Kidney (tissue), 14 donors: Measurements from ENCODE around the gene TPBGL. TPM values are rescaled to one million over a fixed set of nuclear protein-coding genes. Genes with fewer than 3 reads are reported as not detected.
A peak's percentile ranks its signal among the peaks of the same experiment; 100 is the strongest.

Experiments
- DNase-seq, 5 donors: peaks; one replicate each; pipeline ENCODE4 v3.0.0-alpha.2; 2013 to 2020
- FAIRE-seq: peaks from 2 replicates; lab custom pipeline; 2012; peaks lifted over from hg19 to GRCh38; lab: Jason Lieb, UNC
- H3K27ac ChIP-seq, 2 donors: one replicate each; pipeline ENCODE4 v1.7.0; 2013; ENCODE audit warnings: low read depth in 2 of 2, low read length in 2 of 2, inconsistent platforms in 1 of 2
- H3K27me3 ChIP-seq: one replicate; pipeline ENCODE4 v1.7.1; 2013; ENCODE audit warnings: low read length, inconsistent platforms; ENCODE audit not compliant: control insufficient read depth, insufficient read depth
- H3K36me3 ChIP-seq, 3 donors: one replicate each; pipeline versions ENCODE4 v1.7.0 to v1.7.1; 2013; ENCODE audit warnings: low read length in 3 of 3, control low read depth in 1 of 3, inconsistent platforms in 1 of 3; ENCODE audit not compliant: insufficient read depth in 3 of 3, control insufficient read depth in 2 of 3
- H3K4me1 ChIP-seq, 3 donors: one replicate each; pipeline versions ENCODE4 v1.7.0 to v1.7.1; 2013; ENCODE audit warnings: low read length in 3 of 3, inconsistent platforms in 1 of 3, low read depth in 1 of 3; ENCODE audit not compliant: control insufficient read depth in 2 of 3, insufficient read depth in 2 of 3
- H3K4me3 ChIP-seq, 3 donors: one replicate each; pipeline versions ENCODE4 v1.7.0 to v1.8.1; 2013; ENCODE audit warnings: low read length in 3 of 3, control low read depth in 1 of 3, inconsistent platforms in 1 of 3
- H3K9ac ChIP-seq, 3 donors: one replicate each; pipeline versions ENCODE4 v1.7.0 to v1.7.1; 2013; ENCODE audit warnings: low read length in 3 of 3, control low read depth in 1 of 3, inconsistent platforms in 1 of 3
- H3K9me3 ChIP-seq, 3 donors: one replicate each; pipeline versions ENCODE4 v1.7.0 to v1.7.1; 2013; ENCODE audit warnings: low read length in 3 of 3, control low read depth in 1 of 3, inconsistent platforms in 1 of 3; ENCODE audit not compliant: control insufficient read depth in 2 of 3, insufficient read depth in 1 of 3
- CTCF ChIP-seq: IDR thresholded peaks from 3 replicates; pipeline ENCODE4 v1.5.1; 2012; ENCODE audit warnings: mild to moderate bottlenecking, moderate library complexity, borderline replicate concordance; ENCODE audit not compliant: insufficient read depth; ENCODE audit errors: extremely low read depth
- intact Hi-C: fragments of 100-400 bp; cut with DNase I; formaldehyde crosslinking; loops from one replicate; pipeline ENCODE4 v1.11.1; 2022
- polyA plus RNA-seq: library from polyadenylated mRNA; stranded (reverse); fragments of 350-450 nt; fragmentation: Illumina TruSeq; extraction: RNeasy Lipid Tissue Mini Kit (QIAGEN cat#74804); gene quantifications from one replicate; pipeline ENCODE4 v1.2.3, GENCODE V29; 2014; ENCODE audit warnings: low read depth, low replicate concordance; ENCODE audit not compliant: insufficient read depth
- total RNA-seq: library from RNA; stranded (reverse); fragmentation: NEBNext Ultra II Directional; extraction: Animal tissue kit (Norgen Biotek cat#: 25700); gene quantifications from one replicate; pipeline ENCODE4 v1.2.1, GENCODE V29; 2021
- donor health status: control.
- donor health status: control.
- donor health status: control.
- donor health status: control.
- donor health status: control.
- donor health status: DM: yes; HTN: yes; CAD: no.
- donor health status: Normal renal cell carcinoma (clear cell type).

The TPBGL gene
- total and polyA plus RNA-seq, 2 donors from 2014 or later = 0.13 to 0.69 TPM

- Histone ChIP-seq H3K27me3 (no peaks in the 10 kb centered on the region), H3K36me3 (no peaks in the 10 kb centered on the region), H3K9ac (no peak overlapping the region), H3K9me3 (no peaks in the 10 kb centered on the region), H3K4me1 (peaks cover 0 to 5% (median 3%) of the 10 kb centered on the region in 3 donors), H3K27ac (no peak overlapping the region), H3K4me3 (no peak overlapping the region)
- intact Hi-C loops = no loop called here
- no peak for TF ChIP-seq CTCF
- no peak for DNase-seq
- FAIRE-seq = no peak
Observed at GRCh38 chr11:75202195-75202594, 38.4 kb upstream of the TPBGL start.

GRCh38 chr11:75203138-75203537 lies 37.4 kb upstream of the TPBGL start:
- no peak overlapping the region for H3K4me3 ChIP-seq
- intact Hi-C loops = no loop called here
- H3K9ac ChIP-seq = no peak overlapping the region
- no peak for FAIRE-seq
- H3K36me3 ChIP-seq = no peaks in the 10 kb centered on the region
- peaks cover 0 to 5% (median 3%) of the 10 kb centered on the region in 3 donors for H3K4me1 ChIP-seq
- no peak overlapping the region for H3K27ac ChIP-seq
- H3K27me3 ChIP-seq = no peaks in the 10 kb centered on the region
- H3K9me3 ChIP-seq = no peaks in the 10 kb centered on the region
- peak in 1 of 5 donors; percentile 27 for DNase-seq
- TF ChIP-seq CTCF = no peak

GRCh38 chr11:75203641-75204011 lies 36.9 kb upstream of the TPBGL start:
- intact Hi-C loops = no loop called here

More at GRCh38 chr11:75203641-75204011, 36.9 kb upstream of the TPBGL start:
- H3K9me3 ChIP-seq = no peaks in the 10 kb centered on the region
- no peak overlapping the region for H3K9ac ChIP-seq
- no peaks in the 10 kb centered on the region for H3K36me3 ChIP-seq
- no peak overlapping the region for H3K27ac ChIP-seq
- H3K4me3 ChIP-seq = no peak overlapping the region
- no peak for TF ChIP-seq CTCF
- DNase-seq (no peak), FAIRE-seq (no peak)
- H3K4me1 ChIP-seq = peaks cover 0 to 5% (median 3%) of the 10 kb centered on the region in 3 donors
- no peaks in the 10 kb centered on the region for H3K27me3 ChIP-seq
